ENCODE data around the gene PFDN1.
"Not testable (repeated sequence)": the region's sequence is repeated elsewhere in the genome, so short reads cannot be mapped to it uniquely, and the experiment has no call there.

Gene PFDN1

DNA sequence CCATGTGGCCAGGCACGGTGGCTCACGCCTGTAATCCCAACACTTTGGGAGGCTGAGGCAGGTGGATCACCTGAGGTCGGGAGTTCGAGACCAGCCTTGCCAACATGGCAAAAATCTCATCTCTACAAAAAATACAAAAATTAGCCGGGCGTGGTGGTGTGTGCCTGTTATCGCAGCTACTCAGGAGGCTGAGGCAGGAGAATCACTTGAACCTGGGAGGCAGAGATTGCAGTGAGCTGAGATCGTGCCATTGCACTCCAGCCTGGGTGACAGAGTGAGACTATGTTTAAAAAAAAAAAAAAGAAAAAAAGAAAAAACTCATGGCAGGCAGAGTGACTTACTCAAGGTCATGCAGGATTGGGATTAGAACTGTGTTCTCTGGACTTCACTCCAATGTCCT is 40.9 kb upstream of the PFDN1 start:
- ATAC-seq, result not testable (repeated sequence)

- ATAC-seq, result no peak
- TF ChIP-seq, protein P1, sequence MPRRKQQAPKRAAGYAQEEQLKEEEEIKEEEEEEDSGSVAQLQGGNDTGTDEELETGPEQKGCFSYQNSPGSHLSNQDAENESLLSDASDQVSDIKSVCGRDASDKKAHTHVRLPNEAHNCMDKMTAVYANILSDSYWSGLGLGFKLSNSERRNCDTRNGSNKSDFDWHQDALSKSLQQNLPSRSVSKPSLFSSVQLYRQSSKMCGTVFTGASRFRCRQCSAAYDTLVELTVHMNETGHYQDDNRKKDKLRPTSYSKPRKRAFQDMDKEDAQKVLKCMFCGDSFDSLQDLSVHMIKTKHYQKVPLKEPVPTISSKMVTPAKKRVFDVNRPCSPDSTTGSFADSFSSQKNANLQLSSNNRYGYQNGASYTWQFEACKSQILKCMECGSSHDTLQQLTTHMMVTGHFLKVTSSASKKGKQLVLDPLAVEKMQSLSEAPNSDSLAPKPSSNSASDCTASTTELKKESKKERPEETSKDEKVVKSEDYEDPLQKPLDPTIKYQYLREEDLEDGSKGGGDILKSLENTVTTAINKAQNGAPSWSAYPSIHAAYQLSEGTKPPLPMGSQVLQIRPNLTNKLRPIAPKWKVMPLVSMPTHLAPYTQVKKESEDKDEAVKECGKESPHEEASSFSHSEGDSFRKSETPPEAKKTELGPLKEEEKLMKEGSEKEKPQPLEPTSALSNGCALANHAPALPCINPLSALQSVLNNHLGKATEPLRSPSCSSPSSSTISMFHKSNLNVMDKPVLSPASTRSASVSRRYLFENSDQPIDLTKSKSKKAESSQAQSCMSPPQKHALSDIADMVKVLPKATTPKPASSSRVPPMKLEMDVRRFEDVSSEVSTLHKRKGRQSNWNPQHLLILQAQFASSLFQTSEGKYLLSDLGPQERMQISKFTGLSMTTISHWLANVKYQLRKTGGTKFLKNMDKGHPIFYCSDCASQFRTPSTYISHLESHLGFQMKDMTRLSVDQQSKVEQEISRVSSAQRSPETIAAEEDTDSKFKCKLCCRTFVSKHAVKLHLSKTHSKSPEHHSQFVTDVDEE (CRISPR knock-in tag; IDR thresholded peaks at IDR 0.05), result no peak
- TF ChIP-seq CSDC2 (CRISPR knock-in tag; IDR thresholded peaks at IDR 0.05) (no peak), BACH2 (CRISPR knock-in tag; IDR thresholded peaks at IDR 0.05; ENCODE audit: borderline replicate concordance) (no peak), SNAI2 (CRISPR knock-in tag; IDR thresholded peaks at IDR 0.05) (no peak), ZNF70 (CRISPR knock-in tag; IDR thresholded peaks at IDR 0.05) (no peak), ZFP3 (CRISPR knock-in tag; IDR thresholded peaks at IDR 0.05) (no peak), OSR1 (CRISPR knock-in tag; IDR thresholded peaks at IDR 0.05) (no peak), TOX (CRISPR knock-in tag; IDR thresholded peaks at IDR 0.05; ENCODE audit: borderline replicate concordance) (no peak), ZC3H10 (CRISPR knock-in tag; IDR thresholded peaks at IDR 0.05) (no peak)
- TF ChIP-seq, protein P2, sequence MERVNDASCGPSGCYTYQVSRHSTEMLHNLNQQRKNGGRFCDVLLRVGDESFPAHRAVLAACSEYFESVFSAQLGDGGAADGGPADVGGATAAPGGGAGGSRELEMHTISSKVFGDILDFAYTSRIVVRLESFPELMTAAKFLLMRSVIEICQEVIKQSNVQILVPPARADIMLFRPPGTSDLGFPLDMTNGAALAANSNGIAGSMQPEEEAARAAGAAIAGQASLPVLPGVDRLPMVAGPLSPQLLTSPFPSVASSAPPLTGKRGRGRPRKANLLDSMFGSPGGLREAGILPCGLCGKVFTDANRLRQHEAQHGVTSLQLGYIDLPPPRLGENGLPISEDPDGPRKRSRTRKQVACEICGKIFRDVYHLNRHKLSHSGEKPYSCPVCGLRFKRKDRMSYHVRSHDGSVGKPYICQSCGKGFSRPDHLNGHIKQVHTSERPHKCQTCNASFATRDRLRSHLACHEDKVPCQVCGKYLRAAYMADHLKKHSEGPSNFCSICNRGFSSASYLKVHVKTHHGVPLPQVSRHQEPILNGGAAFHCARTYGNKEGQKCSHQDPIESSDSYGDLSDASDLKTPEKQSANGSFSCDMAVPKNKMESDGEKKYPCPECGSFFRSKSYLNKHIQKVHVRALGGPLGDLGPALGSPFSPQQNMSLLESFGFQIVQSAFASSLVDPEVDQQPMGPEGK (CRISPR knock-in tag; IDR thresholded peaks at IDR 0.05; ENCODE audit: borderline replicate concordance), result no peak
- TF ChIP-seq, protein P3, sequence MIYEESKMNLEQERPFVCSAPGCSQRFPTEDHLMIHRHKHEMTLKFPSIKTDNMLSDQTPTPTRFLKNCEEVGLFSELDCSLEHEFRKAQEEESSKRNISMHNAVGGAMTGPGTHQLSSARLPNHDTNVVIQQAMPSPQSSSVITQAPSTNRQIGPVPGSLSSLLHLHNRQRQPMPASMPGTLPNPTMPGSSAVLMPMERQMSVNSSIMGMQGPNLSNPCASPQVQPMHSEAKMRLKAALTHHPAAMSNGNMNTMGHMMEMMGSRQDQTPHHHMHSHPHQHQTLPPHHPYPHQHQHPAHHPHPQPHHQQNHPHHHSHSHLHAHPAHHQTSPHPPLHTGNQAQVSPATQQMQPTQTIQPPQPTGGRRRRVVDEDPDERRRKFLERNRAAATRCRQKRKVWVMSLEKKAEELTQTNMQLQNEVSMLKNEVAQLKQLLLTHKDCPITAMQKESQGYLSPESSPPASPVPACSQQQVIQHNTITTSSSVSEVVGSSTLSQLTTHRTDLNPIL (CRISPR knock-in tag; IDR thresholded peaks at IDR 0.05; ENCODE audit: low read depth), result no peak
These were observed 40.0 kb upstream of the PFDN1 start for GRCh38 chr5:140342896-140343295.

GRCh38 chr5:140342287-140342686 is 39.4 kb upstream of the PFDN1 start:
- no peak for ATAC-seq
- TF ChIP-seq ZNF565 (CRISPR knock-in tag; conservative IDR thresholded peaks at IDR 0.05; ENCODE audit: low read depth), result no peak
- TF ChIP-seq, protein P4, sequence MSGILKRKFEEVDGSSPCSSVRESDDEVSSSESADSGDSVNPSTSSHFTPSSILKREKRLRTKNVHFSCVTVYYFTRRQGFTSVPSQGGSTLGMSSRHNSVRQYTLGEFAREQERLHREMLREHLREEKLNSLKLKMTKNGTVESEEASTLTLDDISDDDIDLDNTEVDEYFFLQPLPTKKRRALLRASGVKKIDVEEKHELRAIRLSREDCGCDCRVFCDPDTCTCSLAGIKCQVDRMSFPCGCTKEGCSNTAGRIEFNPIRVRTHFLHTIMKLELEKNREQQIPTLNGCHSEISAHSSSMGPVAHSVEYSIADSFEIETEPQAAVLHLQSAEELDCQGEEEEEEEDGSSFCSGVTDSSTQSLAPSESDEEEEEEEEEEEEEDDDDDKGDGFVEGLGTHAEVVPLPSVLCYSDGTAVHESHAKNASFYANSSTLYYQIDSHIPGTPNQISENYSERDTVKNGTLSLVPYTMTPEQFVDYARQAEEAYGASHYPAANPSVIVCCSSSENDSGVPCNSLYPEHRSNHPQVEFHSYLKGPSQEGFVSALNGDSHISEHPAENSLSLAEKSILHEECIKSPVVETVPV (CRISPR knock-in tag; IDR thresholded peaks at IDR 0.05), result no peak
- no peak for TF ChIP-seq ZNF8 (CRISPR knock-in tag; IDR thresholded peaks at IDR 0.05)
- no peak for TF ChIP-seq BACH2 (CRISPR knock-in tag; IDR thresholded peaks at IDR 0.05; ENCODE audit: borderline replicate concordance)
- TF ChIP-seq TCF4 (CRISPR knock-in tag; IDR thresholded peaks at IDR 0.05; ENCODE audit: borderline replicate concordance), result no peak
- no peak for TF ChIP-seq ESRRG (CRISPR knock-in tag; IDR thresholded peaks at IDR 0.05)
- TF ChIP-seq ZC3H10 (CRISPR knock-in tag; IDR thresholded peaks at IDR 0.05), result no peak
- TF ChIP-seq CSDC2 (CRISPR knock-in tag; IDR thresholded peaks at IDR 0.05), result no peak
- no peak for TF ChIP-seq POU6F1 (CRISPR knock-in tag; IDR thresholded peaks at IDR 0.05; ENCODE audit: borderline replicate concordance, low read depth)
- no peak for TF ChIP-seq GLIS3 (CRISPR knock-in tag; IDR thresholded peaks at IDR 0.05)
- no peak for TF ChIP-seq RARB (CRISPR knock-in tag; IDR thresholded peaks at IDR 0.05)
- TF ChIP-seq ZFP3 (CRISPR knock-in tag; IDR thresholded peaks at IDR 0.05), result no peak
- TF ChIP-seq, protein P1 (CRISPR knock-in tag; IDR thresholded peaks at IDR 0.05), result no peak
- TF ChIP-seq ZFP30 (CRISPR knock-in tag; IDR thresholded peaks at IDR 0.05), result no peak
- TF ChIP-seq PPARA (CRISPR knock-in tag; IDR thresholded peaks at IDR 0.05; ENCODE audit: borderline replicate concordance), result no peak

Measured in SK-N-SH treated with all-trans-retinoic acid at 6 μM for 48 hours (cell line).